Hepatocyte (in vitro differentiated cells): ENCODE results near the gene CERS3. TPM values are rescaled to one million over a fixed set of nuclear protein-coding genes. Genes with fewer than 3 reads are reported as not detected.

Experiments used
- DNase-seq: peaks from one replicate; pipeline ENCODE4 v3.0.0-alpha.2; 2016; ENCODE audit warnings: low spot score
- H2AFZ ChIP-seq: fragments of 200-600 bp; sonication (generic); 2 replicates; pipeline ENCODE4 v1.6.0; 2016; ENCODE audit warnings: antibody characterized with exemption, mild to moderate bottlenecking
- H3K27ac ChIP-seq: fragments of 200-600 bp; sonication (generic); 2 replicates; pipeline ENCODE4 v1.5.1; 2016; ENCODE audit warnings: mild to moderate bottlenecking
- H3K27me3 ChIP-seq: fragments of 200-600 bp; sonication (generic); 2 replicates; pipeline ENCODE4 v1.6.1; 2016
- H3K36me3 ChIP-seq: fragments of 200-600 bp; sonication (generic); replicated peaks from 2 replicates; pipeline ENCODE4 v1.5.1; 2016; ENCODE audit warnings: low read depth; ENCODE audit not compliant: insufficient read depth
- H3K4me1 ChIP-seq: fragments of 200-600 bp; sonication (generic); 2 replicates; pipeline ENCODE4 v1.5.1; 2016; ENCODE audit warnings: mild to moderate bottlenecking, moderate library complexity; ENCODE audit not compliant: insufficient read depth
- H3K4me2 ChIP-seq: fragments of 200-600 bp; sonication (generic); 2 replicates; pipeline ENCODE4 v1.6.0; 2016
- H3K4me3 ChIP-seq: fragments of 200-600 bp; sonication (generic); 2 replicates; pipeline ENCODE4 v1.5.1; 2016; ENCODE audit warnings: mild to moderate bottlenecking
- H3K79me2 ChIP-seq: fragments of 200-600 bp; sonication (generic); 2 replicates; pipeline ENCODE4 v1.6.0; 2017; ENCODE audit warnings: mild to moderate bottlenecking
- H3K9me2 ChIP-seq: fragments of 200-600 bp; sonication (generic); replicated peaks from 2 replicates; pipeline ENCODE4 v1.6.0; 2017; ENCODE audit warnings: mild to moderate bottlenecking; ENCODE audit not compliant: insufficient read depth
- H3K9me3 ChIP-seq: fragments of 200-600 bp; sonication (generic); 2 replicates; pipeline ENCODE4 v1.5.1; 2016; ENCODE audit warnings: low read depth, mild to moderate bottlenecking
- H4K20me1 ChIP-seq: fragments of 200-600 bp; sonication (generic); 2 replicates; pipeline ENCODE4 v1.6.0; 2016; ENCODE audit warnings: mild to moderate bottlenecking; ENCODE audit not compliant: insufficient read depth, poor library complexity, severe bottlenecking
- EZH2 ChIP-seq: fragments of 200-600 bp; sonication (generic); IDR thresholded peaks from 2 replicates; pipeline ENCODE4 v1.6.1; 2016; ENCODE audit warnings: antibody characterized with exemption, mild to moderate bottlenecking, borderline replicate concordance
- EZH2phosphoT487 ChIP-seq: fragments of 200-600 bp; sonication (generic); IDR thresholded peaks from one replicate; pipeline ENCODE4 v1.6.1; 2018; ENCODE audit warnings: antibody characterized with exemption, mild to moderate bottlenecking, low read depth, moderate library complexity; ENCODE audit not compliant: unreplicated experiment, severe bottlenecking
- WGBS: methylation state at CpG from one replicate; pipeline ENCODE4 v1.1.6; 2016; ENCODE audit warnings: low lambda C conversion rate; ENCODE audit errors: missing lambda C conversion rate; 5-methylcytosine and 5-hydroxymethylcytosine counted together
- polyA plus RNA-seq: library from polyadenylated mRNA; unstranded; fragments of >200 nt; fragmentation: Nextera tagmentation; extraction: Ambion mirVana; gene quantifications from 2 replicates; pipeline ENCODE4 v1.2.1, GENCODE V29; 2016
- total RNA-seq: library from RNA; depleted of rRNA; stranded (reverse); fragments of >200 nt; gene quantifications from 2 replicates; pipeline ENCODE4 v1.2.3, GENCODE V29; 2014
- TF ChIP-seq, protein P1 (sequence below): fragments of 200-600 bp; sonication (generic); IDR thresholded peaks from 2 replicates; pipeline ENCODE4 v1.5.1; 2016; ENCODE audit warnings: antibody characterized with exemption, mild to moderate bottlenecking; ENCODE audit not compliant: poor library complexity

Gene CERS3
- total and polyA plus RNA-seq, 2 experiments from 2014 or later, result 0.53 TPM; not detected in 1

DNA sequence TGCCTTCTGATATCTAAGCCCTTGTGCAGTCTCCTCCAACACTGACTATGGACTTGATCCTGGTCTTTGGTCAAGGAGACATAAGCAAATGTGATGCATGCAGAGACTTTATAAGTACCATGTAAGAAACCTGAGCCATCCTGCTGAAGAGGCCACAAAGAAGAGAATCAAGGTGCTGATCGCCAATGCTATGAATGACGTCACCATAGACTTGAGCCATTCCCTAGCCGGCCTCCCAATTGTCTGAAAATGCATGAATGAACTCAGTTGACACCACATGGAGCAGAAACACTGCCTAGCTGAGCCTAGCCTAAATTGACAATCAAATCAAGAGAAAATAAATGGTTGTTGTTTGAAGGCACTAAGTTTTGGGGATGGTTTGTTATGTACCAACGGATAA, 51.9 kb downstream of the CERS3 start:
- 69% methylated on average over 4 of the region's 4 CpGs for WGBS
- H3K4me2 ChIP-seq, result no peak overlapping the region
- TF ChIP-seq, protein P1, sequence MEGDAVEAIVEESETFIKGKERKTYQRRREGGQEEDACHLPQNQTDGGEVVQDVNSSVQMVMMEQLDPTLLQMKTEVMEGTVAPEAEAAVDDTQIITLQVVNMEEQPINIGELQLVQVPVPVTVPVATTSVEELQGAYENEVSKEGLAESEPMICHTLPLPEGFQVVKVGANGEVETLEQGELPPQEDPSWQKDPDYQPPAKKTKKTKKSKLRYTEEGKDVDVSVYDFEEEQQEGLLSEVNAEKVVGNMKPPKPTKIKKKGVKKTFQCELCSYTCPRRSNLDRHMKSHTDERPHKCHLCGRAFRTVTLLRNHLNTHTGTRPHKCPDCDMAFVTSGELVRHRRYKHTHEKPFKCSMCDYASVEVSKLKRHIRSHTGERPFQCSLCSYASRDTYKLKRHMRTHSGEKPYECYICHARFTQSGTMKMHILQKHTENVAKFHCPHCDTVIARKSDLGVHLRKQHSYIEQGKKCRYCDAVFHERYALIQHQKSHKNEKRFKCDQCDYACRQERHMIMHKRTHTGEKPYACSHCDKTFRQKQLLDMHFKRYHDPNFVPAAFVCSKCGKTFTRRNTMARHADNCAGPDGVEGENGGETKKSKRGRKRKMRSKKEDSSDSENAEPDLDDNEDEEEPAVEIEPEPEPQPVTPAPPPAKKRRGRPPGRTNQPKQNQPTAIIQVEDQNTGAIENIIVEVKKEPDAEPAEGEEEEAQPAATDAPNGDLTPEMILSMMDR, result no peak
- TF ChIP-seq EZH2phosphoT487, result no peak
- TF ChIP-seq EZH2, result no peak
- no peaks in the 10 kb centered on the region for H3K36me3 ChIP-seq
- no peaks in the 10 kb centered on the region for H3K27me3 ChIP-seq
- no peaks in the 10 kb centered on the region for H3K79me2 ChIP-seq
- H3K27ac ChIP-seq, result no peak overlapping the region
- H3K4me1 ChIP-seq, result no peaks in the 10 kb centered on the region
- DNase-seq, result no peak
- no peak overlapping the region for H2AFZ ChIP-seq
- no peaks in the 10 kb centered on the region for H3K9me3 ChIP-seq
- H3K9me2 ChIP-seq, result no peaks in the 10 kb centered on the region
- H4K20me1 ChIP-seq, result no peaks in the 10 kb centered on the region
- H3K4me3 ChIP-seq, result no peak overlapping the region

DNA sequence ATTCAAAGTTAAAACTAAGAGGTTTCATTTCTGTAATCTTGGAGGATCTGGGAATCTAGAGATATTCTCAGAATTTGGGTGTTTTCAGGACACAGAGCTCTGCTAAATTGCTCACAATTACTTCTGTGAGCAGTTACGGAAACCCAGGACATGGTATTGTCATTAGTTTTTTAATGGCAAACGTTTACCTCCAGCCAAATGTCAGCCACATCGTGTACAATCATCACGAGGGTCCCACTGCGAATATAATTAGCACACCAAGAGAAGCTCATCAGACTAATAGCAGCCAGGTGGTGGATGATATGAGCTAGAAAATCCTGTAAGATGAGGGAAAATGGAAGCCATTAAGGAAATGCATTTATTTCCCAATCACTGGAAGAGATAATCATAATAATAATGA, 56.0 kb downstream of the CERS3 start:
- Histone ChIP-seq H3K9me2 (no peaks in the 10 kb centered on the region), H3K4me1 (peaks cover 7% of the 10 kb centered on the region), H3K27me3 (no peaks in the 10 kb centered on the region), H3K4me2 (no peak overlapping the region), H4K20me1 (no peaks in the 10 kb centered on the region), H2AFZ (no peak overlapping the region), H3K27ac (no peak overlapping the region), H3K79me2 (no peaks in the 10 kb centered on the region), H3K9me3 (no peaks in the 10 kb centered on the region), H3K4me3 (no peak overlapping the region), H3K36me3 (no peaks in the 10 kb centered on the region)
- no peak for DNase-seq
- TF ChIP-seq, protein P1, result no peak
- TF ChIP-seq EZH2phosphoT487 (no peak), EZH2 (no peak)
- 72% methylated on average over 5 of the region's 5 CpGs for WGBS

DNA sequence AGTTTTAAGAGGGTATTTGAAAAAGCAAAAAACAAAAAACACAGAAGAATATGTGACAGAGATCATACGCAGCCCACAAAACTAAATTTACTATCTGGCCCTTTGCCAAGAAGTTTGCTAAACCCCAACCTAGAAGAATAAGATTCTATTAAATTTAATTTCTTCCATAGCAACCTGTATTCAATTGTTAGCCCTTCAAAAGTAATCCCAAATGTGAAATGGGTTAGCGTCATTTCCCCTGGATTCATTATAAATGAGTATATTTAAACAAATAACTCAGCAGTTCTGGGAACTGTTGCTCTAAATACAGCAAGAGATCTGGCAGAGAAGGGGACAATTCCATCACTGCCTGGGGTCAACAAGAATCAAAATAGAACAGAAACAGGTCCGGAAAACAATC, 56.8 kb downstream of the CERS3 start:
- no peaks in the 10 kb centered on the region for H3K9me2 ChIP-seq
- no peak overlapping the region for H3K4me3 ChIP-seq
- H4K20me1 ChIP-seq, result no peaks in the 10 kb centered on the region
- H3K36me3 ChIP-seq, result no peaks in the 10 kb centered on the region
- no peaks in the 10 kb centered on the region for H3K79me2 ChIP-seq
- peaks cover 7% of the 10 kb centered on the region for H3K4me1 ChIP-seq
- peak overlapping the region; percentile 23 for H3K27ac ChIP-seq
- H2AFZ ChIP-seq, result no peak overlapping the region
- H3K27me3 ChIP-seq, result no peaks in the 10 kb centered on the region
- TF ChIP-seq, protein P1, result no peak
- TF ChIP-seq EZH2phosphoT487 (no peak), EZH2 (no peak)
- no peaks in the 10 kb centered on the region for H3K9me3 ChIP-seq
- 54% methylated on average over 3 of the region's 3 CpGs for WGBS
- DNase-seq, result peak; percentile 12
- H3K4me2 ChIP-seq, result peak overlapping the region; percentile 42

DNA sequence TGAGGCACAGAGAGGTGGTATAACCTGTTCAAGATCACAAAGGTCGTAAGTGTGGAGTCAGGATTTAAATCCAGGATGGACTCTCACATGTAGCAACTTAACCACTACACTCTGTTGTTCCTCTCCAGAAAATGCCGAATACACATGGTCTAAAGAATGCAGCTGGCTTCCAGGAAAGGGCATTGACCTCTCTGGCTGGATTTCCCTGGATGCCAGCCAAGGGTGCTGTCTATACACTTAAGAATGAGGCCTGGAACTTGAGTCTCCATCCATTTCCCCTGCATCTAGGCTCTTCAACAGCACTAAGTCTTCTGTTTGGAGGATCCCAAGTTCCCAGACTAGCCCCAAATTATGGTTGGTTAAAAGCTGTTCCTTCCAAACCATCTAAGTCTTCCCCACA, 60.5 kb downstream of the CERS3 start:
- H3K27ac ChIP-seq, result peak overlapping the region; percentile 29
- H3K4me3 ChIP-seq, result no peak overlapping the region
- 77% methylated on average over 2 of the region's 2 CpGs for WGBS

More for the DNA sequence above, 60.5 kb downstream of the CERS3 start:
- no peaks in the 10 kb centered on the region for H3K79me2 ChIP-seq
- no peaks in the 10 kb centered on the region for H3K36me3 ChIP-seq
- DNase-seq, result peak; percentile 49
- no peaks in the 10 kb centered on the region for H3K9me2 ChIP-seq
- H4K20me1 ChIP-seq, result no peaks in the 10 kb centered on the region
- no peak overlapping the region for H2AFZ ChIP-seq
- H3K27me3 ChIP-seq, result no peaks in the 10 kb centered on the region
- H3K4me1 ChIP-seq, result peaks cover 11% of the 10 kb centered on the region
- TF ChIP-seq EZH2phosphoT487, result no peak
- TF ChIP-seq, protein P1, result no peak
- no peaks in the 10 kb centered on the region for H3K9me3 ChIP-seq
- no peak overlapping the region for H3K4me2 ChIP-seq
